ENCODE results near the gene IFI44L.

DNA sequence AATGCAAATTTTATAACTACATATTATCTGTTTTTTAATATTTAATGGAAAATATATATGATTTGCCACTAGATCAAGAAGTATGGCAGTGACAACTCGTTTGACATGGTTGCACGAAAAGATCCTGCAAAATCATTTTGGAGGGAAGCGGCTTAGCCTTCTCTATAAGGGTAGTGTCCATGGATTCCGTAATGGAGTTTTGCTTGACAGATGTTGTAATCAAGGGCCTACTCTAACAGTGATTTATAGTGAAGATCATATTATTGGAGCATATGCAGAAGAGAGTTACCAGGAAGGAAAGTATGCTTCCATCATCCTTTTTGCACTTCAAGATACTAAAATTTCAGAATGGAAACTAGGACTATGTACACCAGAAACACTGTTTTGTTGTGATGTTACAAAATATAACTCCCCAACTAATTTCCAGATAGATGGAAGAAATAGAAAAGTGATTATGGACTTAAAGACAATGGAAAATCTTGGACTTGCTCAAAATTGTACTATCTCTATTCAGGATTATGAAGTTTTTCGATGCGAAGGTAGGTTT, 29.9 kb downstream of the IFI44L start:
- TF ChIP-seq, protein P1, sequence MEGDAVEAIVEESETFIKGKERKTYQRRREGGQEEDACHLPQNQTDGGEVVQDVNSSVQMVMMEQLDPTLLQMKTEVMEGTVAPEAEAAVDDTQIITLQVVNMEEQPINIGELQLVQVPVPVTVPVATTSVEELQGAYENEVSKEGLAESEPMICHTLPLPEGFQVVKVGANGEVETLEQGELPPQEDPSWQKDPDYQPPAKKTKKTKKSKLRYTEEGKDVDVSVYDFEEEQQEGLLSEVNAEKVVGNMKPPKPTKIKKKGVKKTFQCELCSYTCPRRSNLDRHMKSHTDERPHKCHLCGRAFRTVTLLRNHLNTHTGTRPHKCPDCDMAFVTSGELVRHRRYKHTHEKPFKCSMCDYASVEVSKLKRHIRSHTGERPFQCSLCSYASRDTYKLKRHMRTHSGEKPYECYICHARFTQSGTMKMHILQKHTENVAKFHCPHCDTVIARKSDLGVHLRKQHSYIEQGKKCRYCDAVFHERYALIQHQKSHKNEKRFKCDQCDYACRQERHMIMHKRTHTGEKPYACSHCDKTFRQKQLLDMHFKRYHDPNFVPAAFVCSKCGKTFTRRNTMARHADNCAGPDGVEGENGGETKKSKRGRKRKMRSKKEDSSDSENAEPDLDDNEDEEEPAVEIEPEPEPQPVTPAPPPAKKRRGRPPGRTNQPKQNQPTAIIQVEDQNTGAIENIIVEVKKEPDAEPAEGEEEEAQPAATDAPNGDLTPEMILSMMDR (optimal IDR thresholded peaks at IDR 0.05 in 1 of 3, IDR thresholded peaks at IDR 0.05 in 1 of 3, conservative IDR thresholded peaks at IDR 0.05 in 1 of 3; ENCODE audit: extremely low read depth in 1 of 3, insufficient read depth in 2 of 3, low read length in 3 of 3): no peak
- no peak for TF ChIP-seq EZH2 (IDR thresholded peaks at IDR 0.05; ENCODE audit: low read length)
